OCI-LY1 (cell line): Measurements from ENCODE around the gene PRKG1.

Source experiments
- CTCF ChIP-seq: fragments of 200-600 bp; sonication (generic), shearing (Covaris generic); IDR thresholded peaks from 2 replicates; pipeline ENCODE4 v1.5.1; 2017; ENCODE audit warnings: mild to moderate bottlenecking, antibody characterized with exemption, low read length, moderate library complexity, mixed read lengths
- EZH2 ChIP-seq: fragments of 200-600 bp; sonication (generic), shearing (Covaris generic); IDR thresholded peaks from 2 replicates; pipeline ENCODE4 v1.8.0; 2017; ENCODE audit warnings: borderline replicate concordance, mixed run types, mild to moderate bottlenecking, antibody characterized with exemption, low read length, moderate library complexity, mixed read lengths

GRCh38 chr10:52343439-52343838 lies 1269.2 kb downstream of the PRKG1 start:
- TF ChIP-seq CTCF = no peak
- no peak for TF ChIP-seq EZH2
